MCF 10A (cell line): ENCODE data around the gene DUSP9. TPM values are rescaled to one million over a fixed set of nuclear protein-coding genes. Genes with fewer than 3 reads are reported as not detected.

Source experiments
- BruUV-seq: library from RNA; stranded (reverse); fragments of 400-500 nt; replicated peaks from 2 replicates; lab custom pipeline; 2021; lab: Mats Ljungman, UMichigan
- CTCF ChIA-PET: fragments of 300-600 bp; sonication (Branson Sonifier 250); formaldehyde crosslinking; extraction: SDS; loops from one replicate; lab custom pipeline; 2021; ENCODE audit warnings: antibody characterized with exemption, inconsistent platforms; lab: Yijun Ruan, JAX
- POLR2A ChIA-PET: fragments of 300-600, 350-650 bp; sonication (Branson Sonifier 250); formaldehyde crosslinking; extraction: SDS; loops from one replicate; lab custom pipeline; 2020; ENCODE audit warnings: antibody characterized with exemption, inconsistent platforms; lab: Yijun Ruan, JAX
- DNase-seq: peaks from one replicate; pipeline ENCODE4 v3.0.0-alpha.2; 2018; ENCODE audit not compliant: unreplicated experiment
- H3K27ac Mint-ChIP-seq: one replicate; pipeline ENCODE4 v1.8.0; 2022; ENCODE audit warnings: mild to moderate bottlenecking, low read depth, mixed read lengths; ENCODE audit not compliant: unreplicated experiment
- H3K27me3 Mint-ChIP-seq: one replicate; pipeline ENCODE4 v1.8.0; 2022; ENCODE audit warnings: mixed read lengths; ENCODE audit not compliant: insufficient read depth, unreplicated experiment
- H3K36me3 Mint-ChIP-seq: one replicate; pipeline ENCODE4 v1.8.0; 2022; ENCODE audit warnings: mild to moderate bottlenecking, moderate library complexity, mixed read lengths; ENCODE audit not compliant: insufficient read depth, unreplicated experiment
- H3K4me1 Mint-ChIP-seq: one replicate; pipeline ENCODE4 v1.8.0; 2022; ENCODE audit warnings: mixed read lengths; ENCODE audit not compliant: insufficient read depth, unreplicated experiment
- H3K4me3 Mint-ChIP-seq: one replicate; pipeline ENCODE4 v1.8.0; 2022; ENCODE audit warnings: mild to moderate bottlenecking, moderate library complexity, mixed read lengths; ENCODE audit not compliant: unreplicated experiment
- H3K9me3 Mint-ChIP-seq: one replicate; pipeline ENCODE4 v1.8.0; 2022; ENCODE audit warnings: mixed read lengths; ENCODE audit not compliant: unreplicated experiment
- CTCF ChIP-seq: fragments of 200-600 bp; IDR thresholded peaks from one replicate; pipeline ENCODE4 v1.8.0; 2022; ENCODE audit warnings: antibody characterized with exemption, mild to moderate bottlenecking; ENCODE audit not compliant: unreplicated experiment
- intact Hi-C: fragments of 100-400 bp; cut with micrococcal nuclease; formaldehyde crosslinking; loops from 2 replicates; pipeline ENCODE4 v1.14.1; 2022
- total RNA-seq: library from RNA; stranded (reverse); gene quantifications from 2 replicates; pipeline ENCODE4 v1.2.3, GENCODE V29; 2022

The DUSP9 gene
- total RNA-seq, 1 experiment from 2014 or later: not detected

GRCh38 chrX:153669174-153669890 lies 22.3 kb downstream of the DUSP9 start:
- intact Hi-C loops: loop anchor here (5.0 kb wide), 2 partner anchors 112 to 132 kb away; no protein-coding TSS in a partner anchor
- ChIA-PET CTCF (interaction anchor here (0.5 to 4.0 kb wide), 19 partner anchors 9 to 1424 kb away, joined by 3 to 45 read pairs (median 4); no protein-coding TSS in a partner anchor), POLR2A (no interaction called here)
- Mint-ChIP-seq H3K9me3 (no peaks in the 10 kb centered on the region), H3K27ac (no peak overlapping the region), H3K27me3 (no peaks in the 10 kb centered on the region), H3K36me3 (no peaks in the 10 kb centered on the region), H3K4me1 (no peaks in the 10 kb centered on the region), H3K4me3 (no peak overlapping the region)
- no TSS peak for BruUV-seq
- TF ChIP-seq CTCF: peak; percentile 67
- no peak for DNase-seq

GRCh38 chrX:153669901-153670731 lies 23.1 kb downstream of the DUSP9 start:
- Mint-ChIP-seq H3K36me3 (no peaks in the 10 kb centered on the region), H3K27me3 (no peaks in the 10 kb centered on the region), H3K4me3 (no peak overlapping the region), H3K27ac (no peak overlapping the region), H3K9me3 (no peaks in the 10 kb centered on the region), H3K4me1 (no peaks in the 10 kb centered on the region)
- no TSS peak for BruUV-seq
- no peak for DNase-seq
- intact Hi-C loops: loop anchor here (5.0 kb wide), 2 partner anchors 113 to 133 kb away; no protein-coding TSS in a partner anchor
- no peak for TF ChIP-seq CTCF
- POLR2A ChIA-PET: no interaction called here
- CTCF ChIA-PET: interaction anchor here (0.5 to 4.0 kb wide), 9 partner anchors 17 to 750 kb away, joined by 3 to 45 read pairs (median 4); no protein-coding TSS in a partner anchor

GRCh38 chrX:153670748-153671588 lies 24.0 kb downstream of the DUSP9 start:
- POLR2A ChIA-PET: no interaction called here
- intact Hi-C loops: no loop called here
- no peak overlapping the region for H3K4me3 Mint-ChIP-seq
- no peaks in the 10 kb centered on the region for H3K4me1 Mint-ChIP-seq
- TF ChIP-seq CTCF: no peak
- no TSS peak for BruUV-seq
- H3K9me3 Mint-ChIP-seq: no peaks in the 10 kb centered on the region
- no peaks in the 10 kb centered on the region for H3K36me3 Mint-ChIP-seq
- no peaks in the 10 kb centered on the region for H3K27me3 Mint-ChIP-seq
- CTCF ChIA-PET: interaction anchor here (0.5 to 1.1 kb wide), 8 partner anchors 18 to 751 kb away, joined by 3 to 5 read pairs (median 4); no protein-coding TSS in a partner anchor
- no peak overlapping the region for H3K27ac Mint-ChIP-seq
- DNase-seq: no peak
